ENCODE results near the gene CUL2. TPM values are rescaled to one million over a fixed set of nuclear protein-coding genes. Genes with fewer than 3 reads are reported as not detected.

Gene CUL2
- total and polyA plus RNA-seq, 9 donors: 10.5 to 33.0 (median 23.6) TPM

GRCh38 chr10:34959321-34959720 is 130.8 kb downstream of the CUL2 start:
- no peaks in the 10 kb centered on the region for H3K36me3 ChIP-seq
- 70 to 77% (median 76%) methylated on average over 9 of the region's 9 CpGs for WGBS, 3 donors
- H3K27ac ChIP-seq: no peak overlapping the region
- no peak for DNase-seq
- no peaks in the 10 kb centered on the region for H3K9me3 ChIP-seq
- no peak for TF ChIP-seq CTCF (IDR thresholded peaks at IDR 0.05)
- TF ChIP-seq POLR2A (IDR thresholded peaks at IDR 0.05): no peak
- TF ChIP-seq EP300 (IDR thresholded peaks at IDR 0.05): no peak
- H3K4me1 ChIP-seq (ENCODE audit: insufficient read depth): no peaks in the 10 kb centered on the region
- no peaks in the 10 kb centered on the region for H3K27me3 ChIP-seq
- no peak overlapping the region for H3K4me3 ChIP-seq
- intact Hi-C loops (cut with DNase I): no loop called here

Small RNA genes within 50 kb of the gene (microRNA-seq; reads per million reads assigned to microRNA genes)
- gene MIR3611: 2.0 to 6.3 (median 4.5) reads per million in 3 donors

Small RNA genes within 50 kb of the gene (small RNA-seq; reads per million reads assigned to genes)
- gene MIR3611 (not detected), gene RNU7-77P (not detected)

Other genes with a start within 250 kb of the CUL2 start
- 10 to 100 TPM; 24.4 to 87.2 (median 66.3) TPM for gene CREM, start 36.5 kb upstream of the CUL2 start, total RNA-seq
- 10 to 100 TPM; 31.3 to 40.9 TPM for gene CREM, start 36.5 kb upstream of the CUL2 start, polyA plus RNA-seq
- gene CCNY, start 246.2 kb upstream of the CUL2 start, total RNA-seq: 10 to 100 TPM; 28.3 to 81.3 (median 60.9) TPM
- 10 to 100 TPM; 29.5 to 87.0 TPM for gene CCNY, start 246.2 kb upstream of the CUL2 start, polyA plus RNA-seq